HG02763 (cell line): Measurements from ENCODE around the gene RAB10.
A peak's percentile ranks its signal among the peaks of the same experiment; 100 is the strongest.
"Not testable (repeated sequence)": the region's sequence is repeated elsewhere in the genome, so short reads cannot be mapped to it uniquely, and the experiment has no call there.

Experiments used
- ATAC-seq: cut with Tn5 transposase; IDR thresholded peaks from one replicate; pipeline ENCODE4 v1.9.1; 2021; ENCODE audit warnings: mild to moderate bottlenecking, moderate library complexity; ENCODE audit not compliant: unreplicated experiment

Gene RAB10

DNA sequence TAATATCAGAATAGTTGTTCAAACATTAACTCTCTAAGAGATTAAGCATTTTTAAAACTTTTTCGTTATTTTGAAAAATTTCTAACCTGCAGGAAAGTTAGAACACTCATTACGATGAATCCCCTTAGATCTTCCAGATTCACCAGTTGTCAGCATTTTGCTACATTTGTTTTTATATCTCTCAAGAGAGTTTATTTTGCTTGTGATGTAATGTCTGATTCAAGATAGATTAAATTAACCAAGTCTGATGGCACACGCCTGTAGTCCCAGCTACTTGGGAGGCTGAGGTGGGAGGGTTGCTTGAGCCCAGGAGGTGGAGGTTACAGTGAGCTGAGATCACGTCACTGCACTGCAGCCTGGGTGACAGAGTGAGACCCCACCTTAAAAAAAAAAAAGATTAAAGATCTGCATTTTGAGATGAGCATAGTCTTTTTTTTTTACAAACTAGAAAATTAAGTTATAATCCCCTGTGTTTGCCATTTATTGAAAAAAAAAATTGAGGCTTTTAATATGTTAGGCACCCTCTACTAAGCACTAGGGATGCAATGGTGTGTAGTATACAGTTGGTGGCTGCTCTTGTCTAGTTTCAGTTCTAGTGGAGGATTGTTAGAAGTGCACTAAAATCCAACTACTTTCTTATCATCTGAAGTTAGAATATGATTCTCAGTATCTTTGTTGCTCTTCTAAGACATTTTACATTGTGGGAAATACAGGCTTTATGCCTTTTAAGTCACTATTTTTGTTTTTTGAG lies 20.9 kb downstream of the RAB10 start:
- no peak for ATAC-seq

DNA sequence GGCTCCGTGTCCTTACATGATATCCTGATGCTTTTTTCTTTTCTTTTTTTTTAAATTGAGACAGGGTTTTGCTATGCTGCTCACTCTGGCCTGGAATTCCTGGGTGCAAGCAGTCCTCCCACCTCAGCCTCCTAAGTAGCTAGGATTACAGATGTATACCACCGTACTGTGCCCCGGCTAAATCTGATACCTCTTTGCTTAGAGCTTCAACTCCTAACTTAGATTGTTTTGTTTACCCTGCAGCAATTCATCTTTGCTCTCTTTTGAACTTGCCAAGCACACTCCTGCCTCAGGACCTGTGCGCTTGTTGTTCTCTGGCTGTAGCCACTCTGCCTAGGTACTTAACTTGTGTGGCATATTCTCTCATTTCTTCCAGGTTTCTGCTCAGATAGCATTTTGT lies 24.5 kb downstream of the RAB10 start:
- ATAC-seq = no peak

DNA sequence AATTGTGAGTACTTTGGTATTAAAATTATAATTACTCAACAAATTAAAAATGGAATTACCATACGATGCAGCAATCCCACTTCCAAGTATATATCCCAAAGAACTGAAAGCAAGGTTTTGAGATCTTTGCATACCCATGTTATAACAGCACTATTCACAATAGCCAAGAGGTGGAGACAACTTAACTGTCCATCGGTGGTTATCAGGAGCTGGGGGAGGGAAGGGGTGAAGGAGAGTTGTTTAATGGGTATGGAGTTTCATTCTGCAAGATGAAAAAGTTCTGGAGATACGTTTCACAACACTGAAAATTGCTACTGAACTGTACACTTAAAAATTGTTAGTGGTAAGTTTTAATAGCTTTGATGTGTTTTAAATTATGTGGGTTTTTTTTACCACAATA lies 25.7 kb downstream of the RAB10 start:
- ATAC-seq = no peak

DNA sequence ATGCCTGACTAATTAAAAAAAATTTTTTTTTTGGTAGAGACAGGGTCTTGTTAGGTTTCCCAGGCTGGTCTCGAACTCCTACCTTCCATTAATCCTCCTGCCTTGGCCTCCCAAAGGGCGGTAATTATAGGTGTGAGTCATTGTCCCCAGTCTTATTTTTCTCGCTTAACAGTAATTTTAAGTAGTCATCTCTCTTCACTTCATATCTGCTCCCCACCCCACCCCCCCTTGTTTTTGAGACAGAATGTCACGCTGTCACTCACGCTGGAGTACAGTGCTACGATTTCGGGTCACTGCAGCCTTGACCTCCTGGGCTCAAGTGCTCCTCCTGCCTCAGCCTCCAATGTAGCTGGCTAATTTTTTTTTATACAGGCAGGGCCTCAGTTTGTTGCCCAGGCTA lies 27.7 kb downstream of the RAB10 start:
- no peak for ATAC-seq

DNA sequence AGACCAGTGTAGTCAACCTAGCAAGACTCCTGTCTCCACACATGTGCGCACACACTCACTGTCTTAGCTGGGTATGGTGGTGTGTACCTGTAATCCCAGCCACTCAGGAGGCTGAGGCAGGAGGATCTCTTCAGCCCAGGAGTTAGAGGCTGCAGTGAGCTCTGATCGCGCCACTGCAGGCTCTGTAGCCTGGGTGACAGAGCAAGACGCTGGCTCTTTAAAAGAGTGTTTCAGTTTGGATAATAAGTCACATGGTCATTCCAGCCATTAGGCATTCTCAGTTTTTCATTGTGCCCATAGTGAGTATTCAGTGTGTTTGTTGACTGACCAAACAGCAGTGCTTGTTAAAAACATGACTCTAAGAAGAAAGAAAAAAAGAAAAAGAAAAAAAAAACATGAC lies 31.0 kb downstream of the RAB10 start:
- ATAC-seq = no peak

DNA sequence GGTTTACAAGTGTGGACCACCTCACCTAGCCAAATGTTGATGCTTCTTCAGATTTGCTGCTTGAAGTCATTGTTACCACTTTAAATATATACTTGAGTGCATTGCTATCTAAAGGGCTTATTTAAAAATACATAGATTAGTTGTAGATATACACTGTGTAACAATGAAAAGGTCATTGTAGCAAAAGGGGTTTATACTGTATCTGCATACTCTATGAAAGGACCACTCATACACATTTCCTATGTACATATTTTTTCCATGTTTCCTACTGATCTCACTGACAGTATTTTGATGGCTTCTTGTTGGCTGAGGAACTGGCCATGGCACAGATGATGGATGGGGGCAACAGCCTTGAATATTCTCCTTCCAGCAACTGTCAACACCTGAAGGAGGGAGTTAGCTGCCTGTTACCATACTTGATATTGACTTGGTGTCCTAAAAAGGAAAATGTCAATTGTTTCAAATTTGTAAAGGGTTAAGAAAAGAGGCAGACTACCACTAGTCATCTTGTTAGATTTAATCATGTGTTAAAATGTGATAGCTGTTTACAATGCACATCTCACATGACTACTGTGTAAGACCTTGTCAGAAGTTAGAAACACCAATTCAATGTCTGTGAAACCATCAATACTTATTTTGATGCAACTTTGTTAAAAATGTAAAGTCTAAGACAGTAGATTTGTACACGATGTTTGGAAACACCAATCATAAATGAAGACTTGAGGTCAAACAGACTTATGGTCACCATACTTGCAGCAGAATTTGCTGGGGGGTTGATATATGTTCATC lies 33.5 kb downstream of the RAB10 start:
- no peak for ATAC-seq

DNA sequence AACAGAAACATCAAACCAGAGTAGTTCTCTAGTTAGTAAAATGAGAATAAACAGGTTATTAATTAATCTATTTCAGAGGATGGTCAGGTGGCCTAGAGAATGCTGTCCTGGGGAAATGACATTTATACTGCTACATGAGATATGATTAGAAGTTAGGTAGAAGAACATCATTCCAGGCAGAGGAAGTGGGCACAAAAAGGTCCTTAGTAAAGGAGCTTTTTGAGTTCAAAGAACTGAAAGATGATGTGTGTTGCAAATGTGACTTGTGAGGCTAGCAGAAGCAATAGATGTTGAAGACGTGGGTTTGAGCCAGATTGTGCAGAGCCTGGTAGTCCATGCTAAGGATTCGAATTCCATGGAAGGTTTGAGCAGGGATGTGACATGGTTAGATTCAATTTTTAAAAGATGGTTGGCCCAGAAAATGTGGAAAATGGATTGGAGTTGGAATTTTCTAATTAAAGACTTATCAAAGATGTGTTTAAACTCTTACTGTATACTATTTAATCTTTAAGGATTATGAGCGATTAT lies 34.2 kb downstream of the RAB10 start:
- ATAC-seq = no peak

DNA sequence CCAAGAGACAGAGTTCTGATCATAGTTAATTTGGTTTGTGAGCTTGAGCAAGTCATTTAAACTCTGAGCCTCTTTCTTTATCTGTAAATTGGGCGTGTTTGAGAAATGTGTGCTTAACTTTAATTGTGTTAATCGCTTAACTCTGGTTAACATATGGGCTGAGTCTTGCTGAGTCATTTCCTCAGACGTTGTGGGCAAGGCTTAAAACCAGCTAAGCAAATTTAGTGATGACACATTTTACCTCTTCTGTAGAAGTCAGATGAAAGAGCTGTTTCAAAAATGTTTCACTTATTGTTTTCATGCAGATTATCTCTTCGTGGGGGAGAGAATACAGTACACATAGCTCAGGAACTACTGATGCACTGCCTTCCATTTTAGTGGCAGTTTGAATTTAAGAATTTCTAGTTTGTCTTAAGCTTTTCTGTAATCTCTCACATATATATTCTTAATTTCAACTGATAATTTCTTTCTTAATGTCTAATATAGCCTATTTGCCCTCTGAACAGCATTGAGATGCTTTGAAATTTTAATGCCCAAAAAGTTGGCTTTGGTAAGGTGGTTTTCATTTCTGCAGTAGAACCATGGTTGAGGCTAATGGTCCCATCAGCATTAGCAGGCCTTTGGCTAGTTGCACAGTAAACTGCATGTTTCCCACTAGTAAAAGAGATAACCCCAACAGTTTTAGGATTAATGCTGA lies 34.9 kb downstream of the RAB10 start:
- ATAC-seq = peak; percentile 82

GRCh38 chr2:26070730-26071129 lies 36.8 kb downstream of the RAB10 start:
- no peak for ATAC-seq

DNA sequence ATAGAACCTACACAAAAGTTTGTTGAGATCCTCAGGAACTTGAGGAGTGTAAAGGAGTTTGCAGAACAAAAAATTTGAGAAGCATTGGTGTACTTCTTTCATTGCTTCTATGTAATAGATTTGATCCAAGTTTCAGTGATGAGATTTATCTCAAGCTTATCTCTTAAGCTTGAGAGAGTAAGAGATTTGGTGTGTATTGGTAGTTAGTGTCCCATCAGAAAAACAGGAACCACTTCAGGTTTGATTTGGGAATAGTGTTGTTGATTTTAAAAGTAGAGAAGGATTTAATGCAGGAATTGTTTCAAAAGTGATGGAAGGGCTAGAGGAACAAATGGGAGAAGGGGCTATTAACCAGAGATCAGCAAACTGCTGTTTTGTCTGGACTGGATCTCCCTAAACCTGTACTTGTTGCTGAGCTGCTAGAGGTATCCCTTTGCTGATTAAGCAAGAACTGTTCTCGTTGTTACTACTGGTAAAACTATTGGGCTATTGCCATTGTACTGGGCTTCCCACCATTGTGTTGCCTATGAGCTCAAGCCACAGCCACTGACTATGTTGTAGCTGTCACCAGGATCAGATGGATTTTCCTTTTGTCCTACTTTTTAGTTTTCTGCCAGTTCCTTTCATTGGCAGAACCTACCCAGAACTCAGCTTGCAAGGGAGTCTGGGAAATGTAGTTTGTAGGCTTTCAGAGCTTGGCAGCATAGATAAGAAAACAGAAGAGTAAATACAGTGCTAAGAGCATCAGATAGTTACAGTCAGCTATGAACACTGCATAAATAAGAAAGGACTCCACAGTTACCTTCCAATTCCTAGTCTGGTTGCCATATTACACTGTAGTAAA lies 39.3 kb downstream of the RAB10 start:
- no peak for ATAC-seq

DNA sequence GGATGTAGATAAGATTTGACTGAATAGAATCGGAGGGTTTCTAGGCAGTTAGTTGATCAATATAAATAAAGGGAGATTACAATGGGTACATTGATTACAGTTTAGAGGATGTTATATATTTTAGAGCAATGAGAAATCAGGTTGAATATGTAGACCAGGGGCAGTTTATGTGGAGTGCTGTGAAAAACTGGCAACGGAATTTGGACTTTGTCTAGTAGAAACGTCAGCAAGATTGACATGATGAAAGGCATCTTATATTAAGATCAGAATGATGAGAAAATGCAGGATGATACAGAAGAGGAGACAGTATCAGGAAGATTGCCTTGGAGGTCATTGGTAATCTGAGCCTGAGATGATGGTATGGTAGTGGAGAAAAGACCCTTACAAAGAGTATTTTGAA lies 39.9 kb downstream of the RAB10 start:
- ATAC-seq = no peak

- ATAC-seq = no peak
Observed at GRCh38 chr2:26074676-26075075, 40.8 kb downstream of the RAB10 start.

DNA sequence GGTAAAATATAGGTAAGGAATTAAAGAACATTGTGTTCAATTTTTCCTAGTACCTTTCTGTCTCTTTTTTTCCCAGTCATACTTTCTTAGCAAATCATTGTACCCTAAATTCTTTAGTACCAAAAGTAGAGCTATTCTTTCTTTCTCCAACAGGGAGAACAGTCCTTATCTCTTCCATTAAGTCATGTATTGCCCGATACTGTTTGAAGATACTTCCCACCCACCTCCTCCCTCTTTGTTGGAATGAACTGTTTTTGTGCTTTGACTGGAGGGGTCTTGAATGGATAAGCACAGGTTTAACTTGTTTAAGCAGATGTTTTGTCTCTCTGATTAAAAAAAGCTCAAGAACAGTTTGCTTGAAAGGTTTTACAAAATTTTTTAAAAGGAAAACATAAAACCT lies 41.3 kb downstream of the RAB10 start:
- ATAC-seq = no peak

- ATAC-seq = no peak
Observed at GRCh38 chr2:26076001-26076587, 42.2 kb downstream of the RAB10 start.

DNA sequence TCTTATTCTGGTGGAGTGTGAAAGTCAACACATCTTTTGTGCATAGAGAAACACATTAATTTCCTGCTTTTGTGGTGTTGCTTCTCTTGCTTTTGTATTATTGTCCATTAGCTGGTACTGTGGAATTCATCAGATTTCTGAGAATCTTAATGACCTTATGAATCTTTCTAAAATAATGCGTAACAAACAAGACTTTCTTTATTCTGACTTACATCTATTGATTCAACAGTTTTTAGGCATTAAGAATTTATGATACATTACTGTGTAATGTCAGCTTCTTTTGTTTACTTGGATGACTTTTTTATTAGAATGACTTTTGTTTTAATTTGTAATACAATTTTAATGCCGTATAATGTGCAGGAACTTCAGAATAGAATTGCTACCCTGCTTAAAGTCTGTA lies 43.4 kb downstream of the RAB10 start:
- no peak for ATAC-seq

DNA sequence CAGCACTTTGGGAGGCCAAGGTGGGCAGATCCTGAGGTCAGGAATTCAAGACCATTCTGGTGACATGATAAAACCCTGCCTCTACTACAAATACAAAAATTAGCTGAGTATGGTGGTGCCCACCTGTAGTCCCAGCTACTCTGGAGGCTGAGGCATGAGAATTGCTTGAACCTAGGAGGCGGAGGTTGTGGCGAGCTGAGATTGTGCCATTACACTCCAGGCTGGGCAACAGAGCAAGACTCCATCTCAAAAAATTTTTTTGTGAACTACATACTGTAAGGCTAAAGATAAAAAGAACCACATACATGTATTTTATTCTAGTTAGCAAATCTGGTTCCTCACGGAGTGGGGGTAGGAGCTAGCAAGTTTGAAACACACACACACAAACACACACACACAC lies 45.1 kb downstream of the RAB10 start:
- ATAC-seq = no peak

GRCh38 chr2:26080356-26080755 lies 46.5 kb downstream of the RAB10 start:
- ATAC-seq = no peak

DNA sequence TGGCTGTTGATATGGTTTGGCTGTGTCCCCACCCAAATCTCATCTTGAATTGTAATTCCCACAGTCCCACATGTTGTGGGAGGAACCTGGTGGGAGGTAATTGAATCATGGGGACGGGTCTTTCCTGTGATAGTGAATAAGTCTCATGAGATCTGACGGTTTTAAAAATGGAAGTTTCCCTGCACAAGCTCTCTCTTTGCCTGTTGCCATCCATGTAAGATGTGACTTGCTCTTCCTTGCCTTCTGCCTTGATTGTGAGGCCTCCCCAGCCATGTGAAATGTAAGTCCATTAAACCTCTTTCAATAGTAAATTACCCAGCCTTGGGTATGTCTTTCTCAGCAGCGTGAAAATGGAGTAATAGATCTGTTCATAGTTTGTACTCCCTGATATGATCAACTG lies 47.0 kb downstream of the RAB10 start:
- not testable (repeated sequence) for ATAC-seq

GRCh38 chr2:26081556-26081955 lies 47.7 kb downstream of the RAB10 start:
- ATAC-seq = no peak

GRCh38 chr2:26086155-26086637 lies 52.3 kb downstream of the RAB10 start:
- no peak for ATAC-seq
